ENCODE measurements around the gene SYT6. TPM values are rescaled to one million over a fixed set of nuclear protein-coding genes. Genes with fewer than 3 reads are reported as not detected.
"Not testable (repeated sequence)": the region's sequence is repeated elsewhere in the genome, so short reads cannot be mapped to it uniquely, and the experiment has no call there.

Gene SYT6
- total and polyA plus RNA-seq, 2 experiments from 2014 or later = 0.09 TPM; not detected in 1

- no peaks in the 10 kb centered on the region for H3K4me1 ChIP-seq (ENCODE audit: low read depth)
- no peak overlapping the region for H3K4me3 ChIP-seq
- no peak for TF ChIP-seq CTCF (IDR thresholded peaks at IDR 0.05; ENCODE audit: low read depth, low read length)
- H3K27ac ChIP-seq = no peak overlapping the region
- no peak for DNase-seq (ENCODE audit: low read depth in 1 of 2, low spot score in 1 of 2)
- no peaks in the 10 kb centered on the region for H3K36me3 ChIP-seq
- peaks cover 18% of the 10 kb centered on the region for H3K27me3 ChIP-seq
- H3K9me3 ChIP-seq (ENCODE audit: low read depth) = no peaks in the 10 kb centered on the region
Measured at GRCh38 chr1:114072246-114072645, 81.4 kb downstream of the SYT6 start.

DNA sequence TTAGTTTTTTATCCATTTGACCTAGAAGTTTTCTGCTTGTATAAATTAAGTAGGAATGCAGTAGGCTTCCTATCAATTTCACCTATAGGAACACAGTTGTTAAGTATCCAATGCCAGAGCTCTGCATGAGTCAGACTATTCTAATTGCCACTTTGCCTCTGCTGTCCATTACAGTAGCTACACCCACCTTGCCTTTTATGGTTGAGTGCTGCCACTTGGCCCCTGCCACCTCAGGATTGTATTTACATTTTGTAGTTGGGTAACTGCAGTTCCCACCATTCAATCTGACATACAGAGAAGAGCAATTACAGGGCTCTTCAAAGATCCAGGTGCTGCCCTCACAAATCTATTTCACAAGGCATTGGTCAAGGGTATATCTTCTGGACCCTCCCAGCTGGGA lies 83.9 kb downstream of the SYT6 start:
- H3K27me3 ChIP-seq; H3K27ac ChIP-seq; H3K9me3 ChIP-seq (ENCODE audit: low read depth); H3K36me3 ChIP-seq; DNase-seq (ENCODE audit: low read depth in 1 of 2, low spot score in 1 of 2); H3K4me1 ChIP-seq (ENCODE audit: low read depth); H3K4me3 ChIP-seq: not testable (repeated sequence)

- H3K27me3 ChIP-seq; H3K27ac ChIP-seq; H3K9me3 ChIP-seq (ENCODE audit: low read depth); DNase-seq (ENCODE audit: low read depth in 1 of 2, low spot score in 1 of 2); H3K4me3 ChIP-seq; H3K36me3 ChIP-seq; H3K4me1 ChIP-seq (ENCODE audit: low read depth): not testable (repeated sequence)
Measured at GRCh38 chr1:114068684-114069083, 85.0 kb downstream of the SYT6 start.

- H3K4me1 ChIP-seq (ENCODE audit: low read depth); H3K27me3 ChIP-seq; H3K4me3 ChIP-seq; H3K36me3 ChIP-seq; H3K9me3 ChIP-seq (ENCODE audit: low read depth); DNase-seq (ENCODE audit: low read depth in 1 of 2, low spot score in 1 of 2); H3K27ac ChIP-seq: not testable (repeated sequence)
Measured at GRCh38 chr1:114065671-114066070, 88.0 kb downstream of the SYT6 start.

- H3K36me3 ChIP-seq = no peaks in the 10 kb centered on the region
- no peaks in the 10 kb centered on the region for H3K4me1 ChIP-seq (ENCODE audit: low read depth)
- H3K27ac ChIP-seq = no peak overlapping the region
- no peaks in the 10 kb centered on the region for H3K9me3 ChIP-seq (ENCODE audit: low read depth)
- no peak overlapping the region for H3K4me3 ChIP-seq
- TF ChIP-seq CTCF (IDR thresholded peaks at IDR 0.05; ENCODE audit: low read depth, low read length) = no peak
- no peaks in the 10 kb centered on the region for H3K27me3 ChIP-seq
- DNase-seq (ENCODE audit: low read depth in 1 of 2, low spot score in 1 of 2) = no peak
Measured at GRCh38 chr1:114063544-114063943, 90.1 kb downstream of the SYT6 start.

DNA sequence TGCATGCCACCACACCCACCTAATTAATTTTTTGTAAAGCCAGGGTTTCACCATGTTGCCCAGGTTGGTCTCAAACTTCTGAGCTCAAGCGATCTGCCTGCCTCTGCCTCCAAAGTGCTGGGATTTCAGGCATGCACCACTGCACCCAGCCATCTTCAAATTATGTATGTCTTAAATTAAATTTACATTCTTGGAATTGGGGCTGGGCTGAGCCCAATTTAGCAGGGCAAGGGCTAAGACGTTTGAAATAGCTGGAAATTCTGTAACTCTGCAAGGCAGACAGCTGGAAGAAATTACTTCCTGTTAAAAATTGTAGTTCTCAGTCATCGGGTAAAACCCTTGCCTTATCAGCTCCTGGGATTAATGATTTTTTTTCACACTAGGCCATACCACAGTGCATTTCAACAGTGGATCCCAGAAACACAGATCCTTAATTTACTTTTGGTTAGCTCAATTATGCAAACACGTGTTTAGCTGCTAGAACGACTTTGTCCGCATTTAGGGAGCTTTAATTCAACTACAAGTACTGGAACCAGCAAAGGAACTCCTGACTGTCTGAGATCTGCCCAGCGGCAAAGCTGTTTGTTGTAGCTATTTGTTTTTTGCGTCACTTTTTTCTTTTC lies 91.1 kb downstream of the SYT6 start:
- Histone ChIP-seq H3K9me3 (ENCODE audit: low read depth) (no peaks in the 10 kb centered on the region), H3K27me3 (no peaks in the 10 kb centered on the region), H3K27ac (no peak overlapping the region), H3K4me3 (no peak overlapping the region), H3K36me3 (no peaks in the 10 kb centered on the region), H3K4me1 (ENCODE audit: low read depth) (no peaks in the 10 kb centered on the region)
- peak in 1 of 2 donors; percentile 3 for DNase-seq (ENCODE audit: low read depth in 1 of 2, low spot score in 1 of 2)
- no peak for TF ChIP-seq CTCF (IDR thresholded peaks at IDR 0.05; ENCODE audit: low read depth, low read length)

- H3K4me1 ChIP-seq (ENCODE audit: low read depth) = no peaks in the 10 kb centered on the region
- TF ChIP-seq CTCF (IDR thresholded peaks at IDR 0.05; ENCODE audit: low read depth, low read length) = no peak
- no peaks in the 10 kb centered on the region for H3K36me3 ChIP-seq
- no peaks in the 10 kb centered on the region for H3K27me3 ChIP-seq
- no peak overlapping the region for H3K4me3 ChIP-seq
- no peak for DNase-seq (ENCODE audit: low read depth in 1 of 2, low spot score in 1 of 2)
- no peak overlapping the region for H3K27ac ChIP-seq
- no peaks in the 10 kb centered on the region for H3K9me3 ChIP-seq (ENCODE audit: low read depth)
Measured at GRCh38 chr1:114061121-114061830, 92.4 kb downstream of the SYT6 start.

GRCh38 chr1:114058236-114058635 lies 95.4 kb downstream of the SYT6 start:
- not testable (repeated sequence) for H3K9me3 ChIP-seq (ENCODE audit: low read depth); H3K27me3 ChIP-seq; DNase-seq (ENCODE audit: low read depth in 1 of 2, low spot score in 1 of 2); H3K4me3 ChIP-seq; H3K27ac ChIP-seq; H3K4me1 ChIP-seq (ENCODE audit: low read depth); H3K36me3 ChIP-seq
